H1 (cell line): ENCODE measurements around the gene GOLGB1. TPM values are rescaled to one million over a fixed set of nuclear protein-coding genes. Genes with fewer than 3 reads are reported as not detected.

Experiments
- BCL11A ChIP-seq, 2 experiments: IDR thresholded peaks; one replicate each; pipeline ENCODE4 v1.6.1; 2011; ENCODE audit warnings: low read depth in 2 of 2, low read length in 2 of 2, mild to moderate bottlenecking in 2 of 2
- BRCA1 ChIP-seq: IDR thresholded peaks from 2 replicates; pipeline ENCODE4 v1.6.1; 2012; ENCODE audit warnings: low read depth, low read length, improper control_type of control experiment
- CHD2 ChIP-seq: IDR thresholded peaks from 2 replicates; pipeline ENCODE4 v1.6.1; 2012; ENCODE audit warnings: low read length, improper control_type of control experiment
- CHD7 ChIP-seq: fragments of 300-600 bp; sonication (generic); IDR thresholded peaks from 2 replicates; pipeline ENCODE4 v1.7.1; 2012; ENCODE audit warnings: low read length, moderate library complexity, mild to moderate bottlenecking, inconsistent platforms; ENCODE audit not compliant: insufficient replicate concordance
- E2F6 ChIP-seq: IDR thresholded peaks from 2 replicates; pipeline ENCODE4 v1.6.1; 2012; ENCODE audit warnings: inconsistent platforms
- JUND ChIP-seq: IDR thresholded peaks from 2 replicates; pipeline ENCODE4 v1.6.1; 2011; ENCODE audit warnings: mild to moderate bottlenecking, improper control_type of control experiment, low read length
- RNF2 ChIP-seq: fragments of 200-900, 300-1000 bp; sonication (generic); IDR thresholded peaks from 2 replicates; pipeline ENCODE4 v1.7.1; 2016; ENCODE audit warnings: borderline replicate concordance, low read depth, mild to moderate bottlenecking, antibody characterized with exemption, low read length; ENCODE audit not compliant: poor library complexity, severe bottlenecking; ENCODE audit errors: missing control alignments
- SUZ12 ChIP-seq: fragments of 200-600 bp; sonication (generic); IDR thresholded peaks from 2 replicates; pipeline ENCODE4 v1.6.1; 2012; ENCODE audit warnings: mild to moderate bottlenecking, inconsistent platforms, low read length, moderate library complexity, mixed read lengths
- ZNF274 ChIP-seq: IDR thresholded peaks from 2 replicates; pipeline ENCODE4 v1.7.0; 2012; ENCODE audit warnings: low read length, borderline replicate concordance; ENCODE audit errors: extremely low read depth
- polyA plus RNA-seq, 7 experiments: library from polyadenylated mRNA; depleted of rRNA in 3 of 7; stranded (reverse) in 5 of 7; unstranded in 2 of 7; fragments of >200 nt in 5 of 7; fragments of 200-250 nt in 2 of 7; gene quantifications; 1 replicate in 5 of 7; 2 replicates in 1 of 7; 4 replicates in 1 of 7; pipeline versions ENCODE4 v1.2.1 to v1.2.3, GENCODE V29; 2011 to 2013; ENCODE audit warnings: missing spikeins in 2 of 7, mixed read lengths in 2 of 7
- total RNA-seq: library from RNA; stranded (reverse); fragmentation: NEBNext Ultra II Directional; extraction: Animal tissue kit (Norgen Biotek cat#: 25700); gene quantifications from 2 replicates; pipeline ENCODE4 v1.2.1, GENCODE V29; 2021

Gene GOLGB1
- total and polyA plus RNA-seq, 2 of the 8 experiments (the other 6 are each of a cell fraction or from before 2014, with no cell fraction given) = 5.9 to 28.5 TPM

GRCh38 chr3:121757812-121758545 lies 8.4 kb upstream of the GOLGB1 start (continued):
- TF ChIP-seq CHD7 (no peak), BRCA1 (no peak), SUZ12 (no peak), E2F6 (no peak), ZNF274 (no peak), JUND (no peak), RNF2 (no peak), BCL11A (IDR thresholded peaks at IDR 0.05; ENCODE audit: low read depth in 2 of 2, low read length in 2 of 2) (no peak), CHD2 (no peak)
